HepG2 (cell line): ENCODE measurements around the gene ATP7B.

ENCODE experiments used
- GABPA ChIP-seq, 2 experiments: IDR thresholded peaks; 2 replicates each; pipeline ENCODE4 v1.6.1; 2011 to 2016; ENCODE audit warnings: low read depth in 2 of 2, low read length in 1 of 2, missing biosample characterization in 1 of 2, missing genetic modification characterization in 1 of 2
- TBX3 ChIP-seq: fragments of 450-650 bp; IDR thresholded peaks from 2 replicates; pipeline ENCODE4 v1.6.1; 2017; ENCODE audit warnings: antibody characterized with exemption, mild to moderate bottlenecking, inconsistent platforms, borderline replicate concordance

DNA sequence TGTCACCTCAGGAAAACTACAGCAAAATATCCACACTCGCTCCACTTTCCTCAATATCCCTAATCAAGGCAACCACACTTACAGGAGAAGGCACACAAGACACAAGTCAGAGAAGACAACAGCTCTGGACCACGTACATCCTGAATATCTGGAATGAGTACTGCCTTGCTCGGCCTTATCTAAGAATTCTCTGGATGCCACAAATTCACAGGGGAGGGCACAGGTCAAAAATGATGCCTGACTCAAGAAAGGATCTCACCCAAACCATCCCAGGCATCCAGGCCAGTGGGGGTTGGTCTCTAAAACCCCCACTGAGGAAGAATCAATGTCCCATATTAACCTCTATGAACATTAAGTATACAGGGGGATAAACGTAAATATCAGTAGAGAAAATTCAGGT, 29.9 kb downstream of the ATP7B start:
- TF ChIP-seq GABPA (IDR thresholded peaks at IDR 0.05; ENCODE audit: low read depth, low read length) (no peak), GABPA (CRISPR knock-in tag; IDR thresholded peaks at IDR 0.05; ENCODE audit: low read depth) (no peak), TBX3 (no peak)
